ENCODE data around the gene WDFY1.

The WDFY1 gene

GRCh38 chr2:223978451-223978850 is 33.3 kb upstream of the WDFY1 start:
- no peaks in the 10 kb centered on the region for H3K9me3 ChIP-seq (ENCODE audit: control insufficient read depth, insufficient read depth, low read depth, low read length)
- H3K9ac ChIP-seq (ENCODE audit: low read length) = no peak overlapping the region
- H3K4me1 ChIP-seq (ENCODE audit: control insufficient read depth, insufficient read depth, low read length) = no peaks in the 10 kb centered on the region
- H3K27ac ChIP-seq (ENCODE audit: low read depth, low read length) = no peak overlapping the region
- H3K27me3 ChIP-seq (ENCODE audit: control insufficient read depth, insufficient read depth, low read length) = no peaks in the 10 kb centered on the region
- H3K36me3 ChIP-seq (ENCODE audit: control insufficient read depth, insufficient read depth, low read length) = peaks cover 82% of the 10 kb centered on the region
- H3K4me3 ChIP-seq (ENCODE audit: low read depth, low read length) = no peak overlapping the region

GRCh38 chr2:223976635-223977226 is 31.6 kb upstream of the WDFY1 start:
- H3K9me3 ChIP-seq (ENCODE audit: control insufficient read depth, insufficient read depth, low read depth, low read length) = no peaks in the 10 kb centered on the region
- peaks cover 65% of the 10 kb centered on the region for H3K36me3 ChIP-seq (ENCODE audit: control insufficient read depth, insufficient read depth, low read length)
- no peaks in the 10 kb centered on the region for H3K4me1 ChIP-seq (ENCODE audit: control insufficient read depth, insufficient read depth, low read length)
- no peak overlapping the region for H3K9ac ChIP-seq (ENCODE audit: low read length)
- no peaks in the 10 kb centered on the region for H3K27me3 ChIP-seq (ENCODE audit: control insufficient read depth, insufficient read depth, low read length)
- H3K27ac ChIP-seq (ENCODE audit: low read depth, low read length) = no peak overlapping the region
- H3K4me3 ChIP-seq (ENCODE audit: low read depth, low read length) = no peak overlapping the region

GRCh38 chr2:223973606-223974005 is 28.5 kb upstream of the WDFY1 start:
- H3K4me3 ChIP-seq (ENCODE audit: low read depth, low read length) = no peak overlapping the region
- H3K9ac ChIP-seq (ENCODE audit: low read length) = no peak overlapping the region
- peaks cover 37% of the 10 kb centered on the region for H3K36me3 ChIP-seq (ENCODE audit: control insufficient read depth, insufficient read depth, low read length)
- H3K4me1 ChIP-seq (ENCODE audit: control insufficient read depth, insufficient read depth, low read length) = no peaks in the 10 kb centered on the region
- no peaks in the 10 kb centered on the region for H3K9me3 ChIP-seq (ENCODE audit: control insufficient read depth, insufficient read depth, low read depth, low read length)
- H3K27ac ChIP-seq (ENCODE audit: low read depth, low read length) = no peak overlapping the region
- no peaks in the 10 kb centered on the region for H3K27me3 ChIP-seq (ENCODE audit: control insufficient read depth, insufficient read depth, low read length)

GRCh38 chr2:223972656-223973102 is 27.5 kb upstream of the WDFY1 start:
- no peak overlapping the region for H3K4me3 ChIP-seq (ENCODE audit: low read depth, low read length)
- no peak overlapping the region for H3K27ac ChIP-seq (ENCODE audit: low read depth, low read length)
- H3K36me3 ChIP-seq (ENCODE audit: control insufficient read depth, insufficient read depth, low read length) = peaks cover 29% of the 10 kb centered on the region
- H3K4me1 ChIP-seq (ENCODE audit: control insufficient read depth, insufficient read depth, low read length) = no peaks in the 10 kb centered on the region
- no peaks in the 10 kb centered on the region for H3K27me3 ChIP-seq (ENCODE audit: control insufficient read depth, insufficient read depth, low read length)
- no peak overlapping the region for H3K9ac ChIP-seq (ENCODE audit: low read length)
- no peaks in the 10 kb centered on the region for H3K9me3 ChIP-seq (ENCODE audit: control insufficient read depth, insufficient read depth, low read depth, low read length)

- no peak overlapping the region for H3K27ac ChIP-seq (ENCODE audit: low read depth, low read length)
- no peaks in the 10 kb centered on the region for H3K4me1 ChIP-seq (ENCODE audit: control insufficient read depth, insufficient read depth, low read length)
- no peak overlapping the region for H3K9ac ChIP-seq (ENCODE audit: low read length)
- no peaks in the 10 kb centered on the region for H3K27me3 ChIP-seq (ENCODE audit: control insufficient read depth, insufficient read depth, low read length)
- H3K9me3 ChIP-seq (ENCODE audit: control insufficient read depth, insufficient read depth, low read depth, low read length) = no peaks in the 10 kb centered on the region
- no peak overlapping the region for H3K4me3 ChIP-seq (ENCODE audit: low read depth, low read length)
- peaks cover 26% of the 10 kb centered on the region for H3K36me3 ChIP-seq (ENCODE audit: control insufficient read depth, insufficient read depth, low read length)
These were observed 26.6 kb upstream of the WDFY1 start for GRCh38 chr2:223971731-223972130.

GRCh38 chr2:223970343-223971128 is 25.4 kb upstream of the WDFY1 start:
- Histone ChIP-seq H3K4me3 (ENCODE audit: low read depth, low read length) (no peak overlapping the region), H3K36me3 (ENCODE audit: control insufficient read depth, insufficient read depth, low read length) (peaks cover 23% of the 10 kb centered on the region), H3K9ac (ENCODE audit: low read length) (no peak overlapping the region), H3K27ac (ENCODE audit: low read depth, low read length) (no peak overlapping the region), H3K9me3 (ENCODE audit: control insufficient read depth, insufficient read depth, low read depth, low read length) (no peaks in the 10 kb centered on the region), H3K4me1 (ENCODE audit: control insufficient read depth, insufficient read depth, low read length) (no peaks in the 10 kb centered on the region), H3K27me3 (ENCODE audit: control insufficient read depth, insufficient read depth, low read length) (no peaks in the 10 kb centered on the region)

- H3K27ac ChIP-seq (ENCODE audit: low read depth, low read length) = no peak overlapping the region
- H3K27me3 ChIP-seq (ENCODE audit: control insufficient read depth, insufficient read depth, low read length) = no peaks in the 10 kb centered on the region
These were observed 24.7 kb upstream of the WDFY1 start for GRCh38 chr2:223969856-223970255.

GRCh38 chr2:223969315-223969714 is 24.2 kb upstream of the WDFY1 start:
- Histone ChIP-seq H3K27ac (ENCODE audit: low read depth, low read length) (no peak overlapping the region), H3K9ac (ENCODE audit: low read length) (no peak overlapping the region)

More at GRCh38 chr2:223969856-223970255, 24.7 kb upstream of the WDFY1 start:
- Histone ChIP-seq H3K9me3 (ENCODE audit: control insufficient read depth, insufficient read depth, low read depth, low read length) (no peaks in the 10 kb centered on the region), H3K4me3 (ENCODE audit: low read depth, low read length) (no peak overlapping the region), H3K4me1 (ENCODE audit: control insufficient read depth, insufficient read depth, low read length) (no peaks in the 10 kb centered on the region), H3K36me3 (ENCODE audit: control insufficient read depth, insufficient read depth, low read length) (peaks cover 27% of the 10 kb centered on the region), H3K9ac (ENCODE audit: low read length) (no peak overlapping the region)

GRCh38 chr2:223967981-223968380 is 22.8 kb upstream of the WDFY1 start:
- H3K36me3 ChIP-seq (ENCODE audit: control insufficient read depth, insufficient read depth, low read length) = peaks cover 41% of the 10 kb centered on the region

More at GRCh38 chr2:223969315-223969714, 24.2 kb upstream of the WDFY1 start:
- no peaks in the 10 kb centered on the region for H3K9me3 ChIP-seq (ENCODE audit: control insufficient read depth, insufficient read depth, low read depth, low read length)
- H3K4me3 ChIP-seq (ENCODE audit: low read depth, low read length) = no peak overlapping the region
- no peaks in the 10 kb centered on the region for H3K27me3 ChIP-seq (ENCODE audit: control insufficient read depth, insufficient read depth, low read length)
- H3K36me3 ChIP-seq (ENCODE audit: control insufficient read depth, insufficient read depth, low read length) = peaks cover 30% of the 10 kb centered on the region
- H3K4me1 ChIP-seq (ENCODE audit: control insufficient read depth, insufficient read depth, low read length) = no peaks in the 10 kb centered on the region

GRCh38 chr2:223959688-223960087 is 14.6 kb upstream of the WDFY1 start:
- Histone ChIP-seq H3K27me3 (ENCODE audit: control insufficient read depth, insufficient read depth, low read length) (no peaks in the 10 kb centered on the region), H3K36me3 (ENCODE audit: control insufficient read depth, insufficient read depth, low read length) (peaks cover 45% of the 10 kb centered on the region), H3K27ac (ENCODE audit: low read depth, low read length) (no peak overlapping the region), H3K4me1 (ENCODE audit: control insufficient read depth, insufficient read depth, low read length) (peaks cover 27% of the 10 kb centered on the region), H3K9me3 (ENCODE audit: control insufficient read depth, insufficient read depth, low read depth, low read length) (no peaks in the 10 kb centered on the region), H3K9ac (ENCODE audit: low read length) (no peak overlapping the region), H3K4me3 (ENCODE audit: low read depth, low read length) (peak overlapping the region; percentile 3; the same call in 1 of the 2 replicates)

More at GRCh38 chr2:223967981-223968380, 22.8 kb upstream of the WDFY1 start:
- no peaks in the 10 kb centered on the region for H3K9me3 ChIP-seq (ENCODE audit: control insufficient read depth, insufficient read depth, low read depth, low read length)
- H3K9ac ChIP-seq (ENCODE audit: low read length) = no peak overlapping the region
- no peak overlapping the region for H3K27ac ChIP-seq (ENCODE audit: low read depth, low read length)
- no peak overlapping the region for H3K4me3 ChIP-seq (ENCODE audit: low read depth, low read length)
- no peaks in the 10 kb centered on the region for H3K4me1 ChIP-seq (ENCODE audit: control insufficient read depth, insufficient read depth, low read length)
- H3K27me3 ChIP-seq (ENCODE audit: control insufficient read depth, insufficient read depth, low read length) = no peaks in the 10 kb centered on the region

GRCh38 chr2:223957092-223957851 is 12.1 kb upstream of the WDFY1 start, which contains the start of gene MRPL44:
Gene MRPL44 (plus strand): TSS chr2:223957463. CDS start chr2:223957473, 10 bp downstream.
- H3K36me3 ChIP-seq (ENCODE audit: control insufficient read depth, insufficient read depth, low read length) = peaks cover 29% of the 10 kb centered on the region
- peaks cover 32% of the 10 kb centered on the region for H3K4me1 ChIP-seq (ENCODE audit: control insufficient read depth, insufficient read depth, low read length)
- H3K9me3 ChIP-seq (ENCODE audit: control insufficient read depth, insufficient read depth, low read depth, low read length) = no peaks in the 10 kb centered on the region
- H3K9ac ChIP-seq (ENCODE audit: low read length) = peak within 1 kb of the TSS; percentile 97
- H3K4me3 ChIP-seq (ENCODE audit: low read depth, low read length) = peak within 1 kb of the TSS; percentile 93
- H3K27me3 ChIP-seq (ENCODE audit: control insufficient read depth, insufficient read depth, low read length) = no peaks in the 10 kb centered on the region
- peak within 1 kb of the TSS; percentile 81; the same call in 1 of the 2 replicates for H3K27ac ChIP-seq (ENCODE audit: low read depth, low read length)
